Measurements from ENCODE around the gene NAV2. TPM values are rescaled to one million over a fixed set of nuclear protein-coding genes. Genes with fewer than 3 reads are reported as not detected.

The NAV2 gene
- polyA plus RNA-seq, 1 donor (not counting 4 experiments of a cell fraction or from before 2014, with no cell fraction given): 4.0 TPM

GRCh38 chr11:19714022-19714386, 1.4 kb downstream of the NAV2 start:
- Histone ChIP-seq H3K36me3 (ENCODE audit: control insufficient read depth in 2 of 2, extremely low read depth in 1 of 2, insufficient read depth in 2 of 2, low read length in 2 of 2) (no peaks in the 10 kb centered on the region), H2AFZ (ENCODE audit: control insufficient read depth, low read length) (no peak overlapping the region), H3K4me3 (ENCODE audit: control insufficient read depth in 2 of 3, extremely low read depth in 1 of 3, insufficient read depth in 2 of 3, low read depth in 1 of 3, low read length in 3 of 3) (no peak overlapping the region), H3K9ac (ENCODE audit: control insufficient read depth, extremely low read depth, insufficient read depth, low read length) (no peak overlapping the region), H4K20me1 (ENCODE audit: control insufficient read depth, extremely low read depth, insufficient read depth, low read length) (no peaks in the 10 kb centered on the region), H3K9me3 (ENCODE audit: control insufficient read depth, low read depth, low read length) (no peaks in the 10 kb centered on the region), H3K79me2 (ENCODE audit: control insufficient read depth, insufficient read depth, low read length) (no peaks in the 10 kb centered on the region), H3K27ac (ENCODE audit: control insufficient read depth, insufficient read depth, low read length) (no peak overlapping the region), H3K4me1 (ENCODE audit: control insufficient read depth, extremely low read depth, insufficient read depth, low read length) (peaks cover 12% of the 10 kb centered on the region), H3K27me3 (ENCODE audit: control insufficient read depth, extremely low read depth, insufficient read depth, low read length) (peaks cover 43% of the 10 kb centered on the region), H3K9me1 (ENCODE audit: control insufficient read depth, extremely low read depth, insufficient read depth, low read length) (no peaks in the 10 kb centered on the region), H3K4me2 (ENCODE audit: control insufficient read depth, extremely low read depth, insufficient read depth, low read depth, low read length) (no peak overlapping the region)
- FAIRE-seq (no peak), DNase-seq (ENCODE audit: low read depth, low spot score) (no peak)
- TF ChIP-seq EZH2 (IDR thresholded peaks at IDR 0.05; ENCODE audit: low read length) (peak; percentile 91), CTCF (optimal IDR thresholded peaks at IDR 0.05 in 1 of 3, IDR thresholded peaks at IDR 0.05 in 1 of 3, conservative IDR thresholded peaks at IDR 0.05 in 1 of 3; ENCODE audit: extremely low read depth in 1 of 3, insufficient read depth in 2 of 3, low read length in 3 of 3) (no peak)
- dilution Hi-C loops (cut with MboI; ENCODE audit: extremely low pct_ligation_motif_present, low sequenced_read_pairs): no loop called here

- Histone ChIP-seq H4K20me1 (ENCODE audit: control insufficient read depth, extremely low read depth, insufficient read depth, low read length) (no peaks in the 10 kb centered on the region), H3K9me3 (ENCODE audit: control insufficient read depth, low read depth, low read length) (no peaks in the 10 kb centered on the region), H3K9me1 (ENCODE audit: control insufficient read depth, extremely low read depth, insufficient read depth, low read length) (no peaks in the 10 kb centered on the region), H3K4me1 (ENCODE audit: control insufficient read depth, extremely low read depth, insufficient read depth, low read length) (peaks cover 12% of the 10 kb centered on the region), H3K79me2 (ENCODE audit: control insufficient read depth, insufficient read depth, low read length) (no peaks in the 10 kb centered on the region), H2AFZ (ENCODE audit: control insufficient read depth, low read length) (no peak overlapping the region), H3K36me3 (ENCODE audit: control insufficient read depth in 2 of 2, extremely low read depth in 1 of 2, insufficient read depth in 2 of 2, low read length in 2 of 2) (no peaks in the 10 kb centered on the region), H3K4me3 (ENCODE audit: control insufficient read depth in 2 of 3, extremely low read depth in 1 of 3, insufficient read depth in 2 of 3, low read depth in 1 of 3, low read length in 3 of 3) (no peak overlapping the region), H3K4me2 (ENCODE audit: control insufficient read depth, extremely low read depth, insufficient read depth, low read depth, low read length) (no peak overlapping the region), H3K27me3 (ENCODE audit: control insufficient read depth, extremely low read depth, insufficient read depth, low read length) (peaks cover 43% of the 10 kb centered on the region), H3K27ac (ENCODE audit: control insufficient read depth, insufficient read depth, low read length) (no peak overlapping the region), H3K9ac (ENCODE audit: control insufficient read depth, extremely low read depth, insufficient read depth, low read length) (no peak overlapping the region)
- TF ChIP-seq EZH2 (IDR thresholded peaks at IDR 0.05; ENCODE audit: low read length) (no peak), CTCF (optimal IDR thresholded peaks at IDR 0.05 in 1 of 3, IDR thresholded peaks at IDR 0.05 in 1 of 3, conservative IDR thresholded peaks at IDR 0.05 in 1 of 3; ENCODE audit: extremely low read depth in 1 of 3, insufficient read depth in 2 of 3, low read length in 3 of 3) (no peak)
- DNase-seq (ENCODE audit: low read depth, low spot score) (no peak), FAIRE-seq (no peak)
- dilution Hi-C loops (cut with MboI; ENCODE audit: extremely low pct_ligation_motif_present, low sequenced_read_pairs): no loop called here
These were observed 2.0 kb downstream of the NAV2 start for GRCh38 chr11:19714387-19715363.
